Stimulated activated CD4-positive, alpha-beta T cell treated with anti-CD3 and anti-CD28 coated beads, Interleukin-2, amount 100 ng/mL, for 24 hours (primary cell): ENCODE results near the gene TP53I3.
"Not testable (repeated sequence)": the region's sequence is repeated elsewhere in the genome, so short reads cannot be mapped to it uniquely, and the experiment has no call there.

Experiments
- DNase-seq, 2 donors: peaks; one replicate each; pipeline ENCODE4 v3.0.0-alpha.2; 2020

TP53I3 gene

DNA sequence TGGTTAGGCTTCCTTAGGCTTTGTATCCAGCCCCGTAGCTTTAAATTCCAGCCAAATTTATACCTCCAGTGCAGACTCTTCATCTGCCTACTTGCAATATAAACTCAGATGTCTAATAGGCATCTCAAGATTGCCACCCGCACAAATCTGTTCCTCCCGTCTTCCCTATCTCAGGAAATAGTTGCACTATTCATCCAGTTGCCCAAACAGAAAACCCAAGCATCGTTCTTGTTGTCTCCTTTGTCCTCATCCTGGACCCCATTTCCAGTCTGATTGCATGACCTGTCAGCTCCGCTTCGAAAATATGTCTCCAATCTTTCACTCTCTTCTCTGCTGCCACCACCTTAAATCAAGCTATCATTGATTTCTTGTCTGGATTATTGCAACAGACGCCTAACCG is 32.8 kb downstream of the TP53I3 start:
- no peak for DNase-seq

DNA sequence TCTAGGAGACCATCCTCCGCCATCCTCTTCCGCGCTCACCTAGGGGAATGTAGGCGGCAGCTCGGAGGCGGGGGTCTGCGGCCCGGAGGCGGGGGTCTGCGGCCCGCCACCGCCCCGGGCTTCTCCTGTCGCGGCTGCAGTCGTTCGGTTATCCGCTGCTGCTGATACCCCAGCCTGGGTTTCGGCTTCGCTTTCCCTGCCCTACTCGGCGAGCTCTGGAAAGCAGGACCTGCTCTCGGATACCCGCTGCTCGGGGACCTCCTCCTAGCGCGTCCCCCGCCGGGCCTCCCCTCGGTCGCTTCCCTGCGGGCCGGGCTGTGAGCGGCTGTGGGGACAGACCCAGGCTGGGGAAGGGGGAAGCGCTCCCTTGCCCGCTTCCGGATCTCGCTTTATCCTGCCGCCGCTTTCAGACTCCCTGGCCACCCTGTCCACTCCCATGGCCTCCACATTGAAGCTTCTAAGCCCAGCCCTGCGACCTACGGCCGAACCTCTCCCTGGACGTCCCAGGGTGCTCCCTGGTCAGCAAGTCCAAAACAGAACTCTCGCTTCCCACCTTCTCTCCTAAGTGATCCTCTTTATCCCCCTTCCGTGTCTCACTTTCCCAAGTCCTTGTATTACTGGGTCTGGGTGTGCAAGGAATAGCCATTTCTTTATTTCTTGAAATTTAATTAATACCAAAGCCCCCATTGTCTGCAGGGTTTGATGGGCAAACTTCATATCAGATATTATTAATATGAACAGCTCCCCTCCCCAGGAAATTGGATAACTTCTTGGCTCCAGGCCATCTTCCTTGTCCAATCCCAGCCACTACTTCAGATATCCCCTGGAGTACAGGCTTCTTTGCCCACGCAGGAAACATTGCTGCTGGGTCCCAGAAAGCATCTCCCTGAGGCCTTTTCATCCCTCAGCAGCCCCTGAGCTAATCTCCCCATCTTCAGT is 34.3 kb downstream of the TP53I3 start:
- peak; percentile 21 for DNase-seq

DNA sequence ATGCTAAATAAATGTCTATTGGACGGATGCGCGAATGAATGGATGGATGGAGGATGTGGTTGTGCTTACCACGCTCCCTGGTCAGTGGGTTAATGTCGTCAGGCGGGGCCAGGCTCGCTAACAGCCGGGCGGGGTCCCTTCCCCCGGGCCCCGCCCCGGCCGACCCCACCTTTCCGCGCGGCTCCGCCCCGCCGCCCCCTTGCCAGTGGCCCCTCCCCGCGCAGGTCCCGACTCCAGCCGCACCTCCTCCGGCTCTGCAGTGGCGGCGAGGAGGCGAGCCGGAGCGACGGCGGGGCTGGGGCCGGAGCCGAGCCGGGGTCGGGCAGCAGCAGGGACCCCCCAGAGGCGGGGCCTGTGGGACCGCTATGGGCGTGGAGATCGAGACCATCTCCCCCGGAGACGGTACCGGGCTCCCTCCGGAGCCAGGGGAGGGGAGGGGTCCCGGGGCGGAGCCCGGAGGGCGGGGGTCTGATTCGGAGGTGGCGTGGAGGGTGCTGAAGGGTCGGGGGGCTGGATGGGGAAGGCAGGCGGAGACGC is 35.1 kb downstream of the TP53I3 start, which contains the start of gene FKBP1B:
FKBP1B (plus strand) TSS at position 257 of the 537 bp plus-strand sequence; CDS start at position 366, 109 bp downstream.
- DNase-seq: peak; percentile 61 to 72

DNA sequence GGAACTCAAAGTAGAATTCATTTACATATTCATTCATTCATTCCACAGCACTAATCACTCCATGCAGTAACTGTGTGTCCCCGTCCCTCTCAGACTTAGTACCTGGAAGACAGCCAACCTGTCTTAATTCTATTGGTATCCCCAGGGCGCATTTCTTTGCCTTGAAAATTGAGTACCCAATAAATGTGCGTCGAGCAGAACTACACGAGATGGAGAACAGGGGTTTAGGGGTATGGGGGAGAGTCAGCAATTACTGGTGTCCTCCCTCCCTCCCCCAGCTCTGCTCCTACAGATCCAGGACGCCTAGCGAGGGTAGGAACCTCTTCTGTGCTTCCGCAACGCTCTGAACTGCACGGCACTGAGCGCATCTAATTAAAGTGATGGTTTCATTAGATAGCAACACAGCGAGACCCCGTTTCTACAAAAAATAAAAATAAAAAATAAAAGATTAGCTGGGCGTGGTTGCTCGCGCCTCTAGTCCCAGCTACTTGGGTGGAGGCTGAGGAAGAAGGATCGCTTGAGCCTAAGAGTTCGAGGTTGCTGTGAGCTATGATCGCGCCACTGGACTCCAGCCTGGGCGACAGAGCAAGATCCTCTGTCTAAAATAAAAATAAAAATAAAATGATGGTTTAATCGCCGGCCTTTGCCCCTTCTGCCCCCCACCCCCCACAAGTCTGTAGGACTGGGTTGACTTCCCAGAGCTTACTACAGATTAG is 35.7 kb downstream of the TP53I3 start:
- no peak for DNase-seq

DNA sequence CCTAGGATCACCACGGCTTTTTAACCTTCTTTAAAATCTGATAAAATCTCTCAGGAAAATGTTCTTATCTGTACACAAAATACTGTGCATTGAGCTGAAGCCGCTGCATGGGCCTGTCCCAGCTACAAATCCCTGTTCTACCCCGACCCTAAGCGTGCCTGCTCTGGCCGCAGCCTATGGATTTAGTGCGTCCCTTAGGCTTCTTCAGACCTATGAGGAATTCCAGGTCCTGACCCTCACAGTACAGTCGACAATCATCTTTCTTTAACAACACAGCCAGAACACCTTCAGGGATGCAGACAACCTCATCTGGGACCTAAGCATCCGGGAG is 37.0 kb downstream of the TP53I3 start:
- no peak for DNase-seq

DNA sequence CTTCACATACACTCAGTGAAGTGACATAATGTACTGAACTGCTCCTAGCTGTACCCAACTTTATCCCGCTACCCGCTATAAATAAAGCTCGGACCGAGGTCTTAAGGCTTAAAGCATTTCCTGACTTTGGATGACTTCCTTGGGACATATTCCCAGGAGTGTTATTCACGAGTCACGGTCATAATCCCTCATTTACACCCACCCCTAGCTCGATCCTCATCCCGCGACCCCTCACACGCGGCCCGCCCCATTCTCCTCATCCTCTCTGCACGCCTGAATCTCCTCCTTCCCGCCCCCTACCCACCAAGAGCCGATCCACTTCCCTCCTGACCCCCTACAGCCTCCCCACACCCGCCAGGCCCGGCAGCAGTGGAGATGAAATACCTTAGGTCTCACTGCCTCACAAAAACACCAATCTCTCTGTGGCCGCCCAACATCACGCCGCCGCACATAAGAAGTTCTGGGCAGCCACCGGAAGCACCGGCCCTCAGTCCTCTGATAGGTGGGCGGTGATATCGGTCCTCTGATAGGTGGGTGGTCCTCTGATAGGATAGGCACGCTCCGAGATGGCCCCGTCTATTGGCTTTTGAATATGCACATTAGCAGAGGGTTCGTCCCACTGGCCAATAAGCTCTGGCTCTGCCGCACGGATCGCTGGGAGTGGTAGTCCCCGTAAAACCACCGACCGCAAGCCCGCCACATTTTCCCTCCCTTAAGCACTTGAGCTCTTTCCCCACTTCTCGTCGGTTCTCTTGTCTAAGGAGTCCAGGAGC is 37.5 kb downstream of the TP53I3 start, which contains the start of gene WDCP:
WDCP (minus strand) TSS at position 462 of the 773 bp plus-strand sequence. CDS start 7,897 bp downstream, outside the sequence.
- DNase-seq: peak; percentile 91

DNA sequence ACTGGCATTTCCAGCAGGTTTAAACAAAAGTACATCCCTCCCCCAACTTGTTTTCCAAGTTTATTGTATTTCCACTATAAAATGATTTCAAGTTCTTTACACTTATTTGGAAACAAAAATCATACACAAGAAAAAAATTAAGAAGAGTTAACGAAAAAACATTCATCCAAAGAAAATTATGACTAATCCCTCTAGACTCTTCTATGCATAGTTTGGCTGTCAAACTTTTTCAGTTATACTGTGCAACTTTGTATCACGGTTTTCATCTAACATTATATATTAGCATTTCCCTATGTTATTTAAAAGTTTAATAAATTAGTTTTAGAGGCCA is 38.1 kb downstream of the TP53I3 start:
- DNase-seq: no peak

DNA sequence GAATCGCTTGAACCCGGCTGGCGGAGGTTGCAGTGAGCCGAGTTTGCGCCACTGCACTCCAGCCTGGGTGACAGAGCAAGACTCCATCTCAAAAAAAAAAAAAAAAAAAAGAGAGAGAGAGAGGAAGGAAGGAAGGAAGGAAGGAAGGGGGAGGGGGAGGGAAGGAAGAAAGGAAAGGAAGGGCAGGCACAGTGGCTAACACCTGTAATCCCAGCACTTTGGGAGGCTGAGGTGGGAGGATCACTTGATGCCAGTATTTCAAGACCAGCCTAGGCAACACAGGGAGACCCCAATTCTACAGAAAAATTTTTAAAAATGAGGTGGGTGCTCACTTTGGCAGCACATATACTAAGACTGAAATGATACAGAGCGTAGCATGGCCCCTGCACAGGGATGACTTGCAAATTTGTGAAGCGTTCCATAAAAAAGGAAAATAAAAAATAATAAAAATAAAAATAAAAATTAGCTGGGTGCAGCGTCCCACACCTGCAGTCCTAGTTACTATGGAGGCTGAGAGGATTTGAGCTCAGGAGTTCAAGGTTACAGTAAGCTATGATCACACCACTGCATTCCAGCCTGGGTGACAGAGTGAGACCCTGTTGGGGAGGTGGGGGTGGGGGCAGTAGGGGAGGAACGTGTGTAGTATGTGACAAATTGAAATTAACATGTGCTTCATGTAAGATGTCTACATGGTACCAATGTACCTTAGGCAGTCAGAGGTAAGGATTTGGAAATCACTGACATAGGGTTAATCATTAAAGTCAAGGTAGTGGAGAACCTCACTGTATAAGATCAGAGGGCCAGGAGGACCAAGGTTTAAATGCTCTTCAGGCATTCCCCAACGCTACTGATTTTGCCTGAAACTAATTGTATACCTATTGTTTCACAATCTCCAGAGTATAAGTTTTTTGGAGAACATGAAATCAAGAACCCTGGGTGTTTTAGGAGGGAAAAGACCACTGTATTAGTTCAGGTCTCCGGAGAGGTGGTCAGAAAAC is 38.8 kb downstream of the TP53I3 start:
- no peak for DNase-seq

DNA sequence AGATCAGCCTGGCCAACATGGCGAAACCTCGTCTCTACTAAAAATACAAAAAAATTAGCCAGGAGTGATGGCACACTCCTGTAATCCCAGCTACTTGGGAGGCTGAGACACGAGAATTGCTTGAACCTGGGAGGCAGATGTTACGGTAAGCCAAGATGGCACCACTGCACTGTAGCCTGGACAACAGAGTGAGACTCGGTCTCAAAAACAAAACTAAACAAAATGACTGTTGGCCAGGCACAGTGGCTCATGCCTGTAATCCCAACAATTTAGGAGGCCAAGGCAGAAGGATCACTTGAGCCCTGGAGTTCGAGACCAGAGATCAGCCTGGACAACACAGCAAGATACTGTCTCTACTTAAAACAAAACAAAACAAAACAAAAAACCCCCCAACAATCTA is 41.5 kb downstream of the TP53I3 start:
- not testable (repeated sequence) for DNase-seq

DNA sequence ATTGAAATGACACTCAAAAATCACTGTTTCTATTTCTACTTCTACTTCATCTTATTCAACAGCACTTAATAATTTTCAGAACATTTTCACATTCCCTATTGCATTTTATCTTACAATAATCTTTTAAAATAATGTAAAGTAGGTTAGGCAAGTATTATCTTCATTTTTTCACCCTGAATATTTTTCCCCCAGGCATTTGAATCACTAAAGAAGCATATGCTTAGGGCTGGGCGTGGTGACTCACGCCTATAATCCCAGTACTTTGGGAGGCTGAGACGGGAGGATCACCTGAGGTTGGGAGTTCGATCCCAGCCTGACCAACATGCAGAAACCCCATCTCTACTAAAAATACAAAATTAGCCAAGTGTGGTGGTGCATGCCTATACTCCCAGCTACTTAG is 44.1 kb downstream of the TP53I3 start:
- no peak for DNase-seq

DNA sequence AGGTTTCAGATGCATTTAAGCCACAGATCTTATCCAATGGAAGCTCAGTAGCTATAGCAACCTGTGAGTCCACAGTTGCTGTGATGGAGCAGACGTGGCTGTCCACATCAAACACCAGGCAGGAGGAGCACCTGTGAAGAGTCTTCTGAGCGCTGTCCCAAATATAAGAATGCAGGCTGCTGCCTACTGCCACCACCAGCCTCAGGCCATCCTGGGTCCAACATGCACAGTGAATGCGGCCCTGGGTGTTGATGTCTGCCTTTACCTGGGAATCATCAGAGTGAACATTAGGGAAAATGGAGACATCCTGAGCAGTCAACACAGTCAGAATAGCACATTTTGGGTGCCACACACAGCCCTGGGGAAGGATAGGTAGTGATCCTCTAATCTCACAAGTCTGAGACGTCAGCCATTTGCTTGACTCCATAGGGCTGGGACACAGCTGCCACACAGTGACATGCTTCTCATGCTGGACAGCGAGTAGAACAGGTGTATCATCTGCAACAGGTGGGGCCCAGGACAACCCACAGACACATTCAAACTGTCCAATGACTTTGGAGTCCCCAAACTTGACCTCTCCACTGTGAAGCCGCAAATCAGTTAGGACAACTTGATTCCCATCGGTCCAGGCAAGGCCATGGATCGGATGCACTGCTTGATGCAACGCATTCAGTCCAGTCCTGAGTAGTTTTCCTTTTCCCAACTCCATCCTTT is 45.7 kb downstream of the TP53I3 start:
- no peak for DNase-seq
